CD4-positive, alpha-beta T cell treated with Interleukin-17A for 1 hour (primary cell): ENCODE data around the gene RPUSD1.
"Not testable (repeated sequence)": the region's sequence is repeated elsewhere in the genome, so short reads cannot be mapped to it uniquely, and the experiment has no call there.

ENCODE experiments used
- DNase-seq: peaks from one replicate; pipeline ENCODE4 v3.0.0-alpha.2; 2020

RPUSD1 gene

DNA sequence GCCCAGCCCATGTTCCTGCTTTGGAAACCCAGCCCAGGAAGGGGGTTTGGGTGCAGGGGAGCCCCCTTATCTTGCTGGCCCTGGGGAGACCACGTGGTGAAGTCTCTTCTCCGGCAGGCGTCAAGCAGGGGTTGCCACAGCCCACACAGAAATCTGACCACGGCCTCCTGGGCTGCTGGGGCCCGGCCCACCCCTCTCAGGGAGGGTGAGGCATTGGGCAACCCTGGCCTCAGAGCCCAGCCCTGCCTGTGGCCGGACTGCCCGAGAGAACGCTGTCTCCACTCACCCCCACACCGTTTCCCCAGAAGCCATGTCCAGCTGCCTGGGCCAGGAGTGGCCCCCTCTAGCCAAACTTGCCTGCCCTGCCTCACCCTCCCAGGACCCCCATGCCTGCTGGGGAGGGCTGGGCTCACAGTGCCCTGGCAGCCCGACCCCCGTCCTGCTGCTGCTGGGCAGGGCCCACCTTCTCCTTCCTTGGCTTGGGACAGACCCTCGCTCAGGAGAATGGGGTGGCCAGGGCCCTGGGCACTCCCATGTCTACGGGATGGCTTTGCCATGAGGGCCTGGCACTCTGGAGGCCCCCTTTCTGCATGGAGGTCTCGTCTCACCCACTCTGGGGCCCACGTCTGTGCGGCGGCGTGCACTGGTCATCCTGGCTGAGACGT is 6.7 kb downstream of the RPUSD1 start:
- DNase-seq, result no peak

DNA sequence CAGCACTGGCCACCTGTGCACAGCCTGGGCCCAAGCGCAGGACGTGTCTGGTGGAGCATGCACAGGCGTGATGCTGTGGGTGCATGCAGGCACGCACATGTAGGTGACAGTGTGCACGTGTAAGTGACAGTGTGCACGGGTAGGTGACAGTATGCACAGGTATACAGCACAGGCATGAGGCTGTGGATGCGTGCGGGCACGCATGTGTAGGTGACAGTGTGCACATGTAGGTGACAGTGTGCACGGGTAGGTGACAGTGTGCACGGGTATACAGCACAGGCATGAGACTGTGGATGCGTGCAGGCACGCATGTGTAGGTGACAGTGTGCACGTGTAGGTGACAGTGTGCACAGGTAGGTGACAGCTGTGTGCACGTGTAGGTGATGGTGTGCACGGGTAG is 7.9 kb downstream of the RPUSD1 start:
- DNase-seq, result no peak

- DNase-seq, result no peak
These were observed 8.6 kb downstream of the RPUSD1 start for GRCh38 chr16:779561-779960.

GRCh38 chr16:778909-779527 is 9.2 kb downstream of the RPUSD1 start:
- no peak for DNase-seq

GRCh38 chr16:778447-778846 is 9.7 kb downstream of the RPUSD1 start:
- DNase-seq, result no peak

- no peak for DNase-seq
These were observed 10.4 kb downstream of the RPUSD1 start for GRCh38 chr16:777826-778225.

GRCh38 chr16:776824-777223 is 11.4 kb downstream of the RPUSD1 start:
- no peak for DNase-seq

DNA sequence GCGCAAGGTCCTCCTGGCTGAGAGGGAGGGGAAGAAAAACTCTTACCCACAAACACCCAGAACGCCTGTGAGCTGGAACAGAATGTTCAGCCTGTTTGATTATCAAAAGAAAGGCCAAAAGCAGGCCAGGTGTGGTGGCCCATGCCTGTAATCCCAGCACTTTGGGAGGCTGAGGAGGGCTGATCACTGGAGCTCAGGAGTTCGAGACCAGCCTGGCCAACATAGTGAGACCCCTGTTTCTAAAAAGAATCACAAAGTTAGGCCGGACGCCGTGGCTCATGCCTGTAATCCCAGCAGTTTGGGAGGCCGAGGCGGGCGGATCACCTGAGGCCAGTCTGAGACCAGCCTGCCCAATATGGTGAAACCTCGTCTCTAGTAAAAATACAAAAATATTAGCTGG is 11.9 kb downstream of the RPUSD1 start:
- DNase-seq, result not testable (repeated sequence)

DNA sequence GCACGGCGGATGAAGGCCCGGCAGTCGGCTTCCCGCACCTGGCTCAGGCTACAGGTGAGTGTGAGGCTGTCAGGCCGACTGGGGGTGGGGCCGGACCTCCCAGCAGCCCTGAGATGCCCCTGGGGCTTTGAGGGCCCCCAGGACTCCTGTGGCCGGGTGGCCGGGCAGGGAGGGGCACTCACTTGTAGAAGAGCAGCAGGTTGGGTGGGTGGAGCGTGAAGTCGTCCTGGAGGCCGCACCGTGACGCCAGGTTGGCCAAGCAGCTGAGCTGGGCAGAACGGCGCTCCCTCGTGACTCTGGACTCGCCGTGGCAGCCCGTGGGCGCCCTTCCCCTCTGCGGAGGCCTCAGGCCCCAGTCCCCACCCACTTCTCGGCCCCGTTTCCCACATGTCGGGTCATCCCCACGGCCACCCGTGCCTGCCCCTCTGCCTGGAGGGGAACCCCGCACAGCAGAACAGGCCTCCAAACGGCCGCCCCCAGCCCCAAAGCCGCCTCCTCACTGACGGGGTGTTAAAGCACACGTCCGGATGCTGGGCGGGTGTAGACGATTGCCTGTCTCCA is 12.9 kb downstream of the RPUSD1 start:
- DNase-seq, result no peak

- no peak for DNase-seq
These were observed 13.8 kb downstream of the RPUSD1 start for GRCh38 chr16:774086-775001.

DNA sequence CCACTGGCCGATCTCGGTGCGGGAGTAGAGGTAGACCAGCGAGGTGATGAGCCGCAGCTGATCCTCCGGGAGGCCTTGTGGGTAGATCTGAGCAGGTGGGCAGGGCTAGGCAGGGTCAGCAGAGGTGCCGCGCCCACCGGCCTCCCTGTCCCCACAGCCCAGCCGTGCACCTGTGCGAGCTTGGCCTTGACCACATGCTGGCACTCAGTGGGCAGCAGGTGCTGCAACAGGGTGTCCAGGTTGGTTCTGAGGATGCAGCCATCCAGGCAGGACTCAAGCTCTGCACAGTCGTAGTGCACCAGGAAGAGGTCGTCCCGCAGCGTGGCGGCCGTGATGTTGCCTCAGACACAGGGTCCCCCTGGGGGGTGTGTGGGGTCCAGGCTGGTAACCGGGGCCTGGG is 15.2 kb downstream of the RPUSD1 start:
- no peak for DNase-seq

DNA sequence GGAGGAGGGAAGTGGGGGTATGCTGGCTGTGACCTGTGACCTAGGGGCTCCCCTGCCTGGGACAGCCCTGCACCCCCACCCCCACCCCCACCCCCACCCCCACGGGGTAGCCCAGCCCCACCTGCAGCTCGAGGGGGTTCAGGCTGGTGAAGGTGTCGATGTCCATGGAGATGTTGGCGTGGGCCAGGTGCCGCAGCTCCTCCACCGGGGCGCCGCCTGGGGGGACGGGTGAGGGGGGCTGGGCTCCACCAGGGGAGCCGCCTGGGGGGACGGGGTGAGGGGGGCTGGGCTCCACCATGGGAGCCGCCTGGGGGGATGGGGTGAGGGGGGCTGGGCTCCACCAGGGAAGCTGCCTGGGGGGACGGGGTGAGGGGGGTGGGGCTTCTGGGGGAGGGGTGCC is 17.8 kb downstream of the RPUSD1 start:
- no peak for DNase-seq

DNA sequence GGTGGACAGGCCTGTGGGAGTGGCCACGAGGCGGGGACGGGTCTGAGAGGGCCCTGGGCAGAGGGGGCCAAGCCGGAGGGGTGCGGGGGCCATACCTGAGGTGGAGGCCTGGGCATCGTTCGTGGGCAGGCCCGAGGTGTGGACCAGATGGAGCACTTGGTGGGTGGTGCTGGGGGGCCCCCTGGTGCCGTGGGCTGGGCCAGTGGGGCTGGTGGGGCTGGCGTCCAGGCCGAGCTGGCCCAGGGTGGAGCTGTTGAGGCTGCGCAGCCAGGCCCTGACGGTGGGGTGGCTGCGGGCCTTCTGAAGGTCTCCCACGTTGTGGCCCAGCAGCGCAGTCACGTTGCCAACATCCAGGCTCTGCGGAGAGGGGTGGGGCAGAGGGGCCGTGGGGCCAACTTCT is 18.2 kb downstream of the RPUSD1 start:
- no peak for DNase-seq

DNA sequence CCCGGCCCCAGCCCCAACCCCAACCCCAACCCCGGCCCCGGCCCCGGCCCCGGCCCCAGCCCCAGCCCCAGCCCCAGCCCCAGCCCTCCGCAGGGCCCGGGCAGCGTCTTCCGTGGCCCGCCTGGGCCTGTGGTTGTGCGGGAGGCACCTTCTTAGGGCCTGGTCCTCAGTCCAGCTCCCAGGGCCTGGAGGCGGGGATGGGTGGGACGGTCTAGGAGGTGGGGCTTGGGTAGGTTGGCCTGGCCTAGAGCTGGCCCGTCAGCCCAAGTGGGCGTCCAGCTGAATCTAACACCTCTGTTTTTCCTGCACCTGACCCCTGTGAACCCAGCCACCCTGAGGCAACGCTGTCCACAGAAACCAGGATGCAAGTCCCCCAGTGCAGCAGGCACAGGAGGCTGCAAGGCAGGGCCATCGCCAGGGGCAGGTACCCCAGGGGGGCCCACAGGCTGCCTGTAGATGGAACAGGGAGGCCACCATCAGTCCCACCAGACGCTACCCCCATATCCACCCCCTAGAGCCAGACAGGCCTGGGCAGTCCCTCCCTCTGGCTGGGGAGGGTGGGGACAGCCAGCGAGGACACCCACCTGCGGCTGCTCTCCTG is 18.9 kb downstream of the RPUSD1 start:
- DNase-seq, result no peak

GRCh38 chr16:768428-768827 is 19.8 kb downstream of the RPUSD1 start:
- no peak for DNase-seq

- DNase-seq, result no peak
These were observed 20.4 kb downstream of the RPUSD1 start for GRCh38 chr16:767743-768235.

DNA sequence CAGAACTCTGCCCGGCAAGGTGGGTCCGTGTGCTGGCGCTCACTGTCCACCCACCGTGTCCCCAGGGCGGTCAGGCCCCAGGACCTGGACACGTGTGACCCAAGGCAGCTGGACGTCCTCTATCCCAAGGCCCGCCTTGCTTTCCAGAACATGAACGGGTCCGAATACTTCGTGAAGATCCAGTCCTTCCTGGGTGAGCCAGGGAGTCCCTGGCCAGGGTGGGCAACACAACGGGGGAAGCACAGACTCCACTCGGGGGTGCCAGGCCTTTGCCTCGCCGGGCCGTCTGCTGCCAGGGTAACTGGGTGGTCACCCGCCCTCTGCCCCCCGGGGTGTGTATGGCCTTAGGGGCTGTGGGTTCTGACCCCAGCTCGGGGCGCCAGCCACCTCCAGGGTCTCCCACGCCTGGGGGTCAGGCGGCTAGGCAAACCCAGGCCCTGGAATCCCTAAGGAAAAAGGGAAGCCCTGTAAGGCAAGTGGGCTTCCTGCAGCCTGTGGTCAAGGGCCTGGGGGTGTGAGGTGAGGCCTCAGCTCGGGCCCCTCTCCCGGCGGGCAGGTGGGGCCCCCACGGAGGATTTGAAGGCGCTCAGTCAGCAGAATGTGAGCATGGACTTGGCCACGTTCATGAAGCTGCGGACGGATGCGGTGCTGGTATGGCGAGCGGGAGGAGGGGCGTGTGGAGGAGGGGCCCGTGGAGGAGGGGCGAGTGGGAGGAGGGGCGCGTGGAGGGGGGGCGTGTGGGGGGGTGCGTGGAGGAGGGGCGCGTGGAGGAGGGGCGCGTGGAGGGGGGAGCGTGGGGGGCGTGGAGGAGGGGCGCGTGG is 21.2 kb downstream of the RPUSD1 start:
- no peak for DNase-seq

- DNase-seq, result no peak
These were observed 22.0 kb downstream of the RPUSD1 start for GRCh38 chr16:766008-766819.

DNA sequence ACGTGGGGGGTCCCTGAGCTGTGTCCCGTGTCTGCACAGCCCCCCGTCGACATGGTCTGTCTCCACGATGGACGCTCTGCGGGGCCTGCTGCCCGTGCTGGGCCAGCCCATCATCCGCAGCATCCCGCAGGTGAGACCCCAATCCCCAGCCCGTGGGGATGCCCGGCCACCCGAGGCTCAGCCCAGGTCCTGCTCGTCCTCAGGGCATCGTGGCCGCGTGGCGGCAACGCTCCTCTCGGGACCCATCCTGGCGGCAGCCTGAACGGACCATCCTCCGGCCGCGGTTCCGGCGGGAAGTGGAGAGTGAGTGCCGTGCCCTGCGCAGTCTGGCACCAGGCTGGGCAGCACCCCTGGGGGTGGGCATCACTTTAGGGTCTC is 22.7 kb downstream of the RPUSD1 start:
- no peak for DNase-seq

- DNase-seq, result no peak
These were observed 23.2 kb downstream of the RPUSD1 start for GRCh38 chr16:764848-765487.
